Astrocyte of the spinal cord (primary cell): Measurements from ENCODE around the gene ATP7A.
A peak's percentile ranks its signal among the peaks of the same experiment; 100 is the strongest.

Experiments used
- DNase-seq: peaks from one replicate; pipeline ENCODE4 v3.0.0; 2011; ENCODE audit warnings: low read depth, low spot score
- H3K4me3 ChIP-seq: 2 replicates; pipeline ENCODE4 v1.5.1; 2011; ENCODE audit warnings: low read depth, mild to moderate bottlenecking, low read length, moderate library complexity
- in situ Hi-C: cut with HindIII; loops from 2 replicates; pipeline ENCODE4 v1.10.0; 2017; ENCODE audit warnings: low sequenced_read_pairs
- TF ChIP-seq, protein P1 (sequence below): IDR thresholded peaks from 2 replicates; pipeline ENCODE4 v1.5.1; 2012; ENCODE audit warnings: low read depth, mild to moderate bottlenecking, low read length, inconsistent platforms

Gene ATP7A

GRCh38 chrX:77953708-77954107 is 43.2 kb downstream of the ATP7A start:
- peak; percentile 31 for DNase-seq
- no peak overlapping the region for H3K4me3 ChIP-seq
- in situ Hi-C loops: no loop called here
- TF ChIP-seq, protein P1, sequence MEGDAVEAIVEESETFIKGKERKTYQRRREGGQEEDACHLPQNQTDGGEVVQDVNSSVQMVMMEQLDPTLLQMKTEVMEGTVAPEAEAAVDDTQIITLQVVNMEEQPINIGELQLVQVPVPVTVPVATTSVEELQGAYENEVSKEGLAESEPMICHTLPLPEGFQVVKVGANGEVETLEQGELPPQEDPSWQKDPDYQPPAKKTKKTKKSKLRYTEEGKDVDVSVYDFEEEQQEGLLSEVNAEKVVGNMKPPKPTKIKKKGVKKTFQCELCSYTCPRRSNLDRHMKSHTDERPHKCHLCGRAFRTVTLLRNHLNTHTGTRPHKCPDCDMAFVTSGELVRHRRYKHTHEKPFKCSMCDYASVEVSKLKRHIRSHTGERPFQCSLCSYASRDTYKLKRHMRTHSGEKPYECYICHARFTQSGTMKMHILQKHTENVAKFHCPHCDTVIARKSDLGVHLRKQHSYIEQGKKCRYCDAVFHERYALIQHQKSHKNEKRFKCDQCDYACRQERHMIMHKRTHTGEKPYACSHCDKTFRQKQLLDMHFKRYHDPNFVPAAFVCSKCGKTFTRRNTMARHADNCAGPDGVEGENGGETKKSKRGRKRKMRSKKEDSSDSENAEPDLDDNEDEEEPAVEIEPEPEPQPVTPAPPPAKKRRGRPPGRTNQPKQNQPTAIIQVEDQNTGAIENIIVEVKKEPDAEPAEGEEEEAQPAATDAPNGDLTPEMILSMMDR: no peak

DNA sequence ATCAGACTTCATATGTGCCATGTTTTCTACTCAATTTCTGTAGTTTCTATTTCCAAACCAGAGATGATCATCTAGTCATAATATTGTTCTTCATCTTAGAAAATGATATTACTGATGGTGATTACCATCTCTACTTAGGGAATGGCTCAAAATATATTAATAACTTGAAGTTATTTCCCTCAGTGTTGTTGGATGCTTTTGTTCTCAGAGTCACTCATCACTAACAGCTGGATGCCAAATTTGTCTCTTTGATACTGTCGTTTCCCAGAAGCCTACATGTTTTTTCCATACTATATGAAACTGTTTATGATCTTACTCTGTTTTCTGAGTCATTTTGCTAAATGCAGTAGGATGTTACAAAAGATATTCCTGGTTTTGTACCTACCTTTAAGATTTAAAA is 50.1 kb downstream of the ATP7A start:
- in situ Hi-C loops: no loop called here
- no peak for DNase-seq
- TF ChIP-seq, protein P1: no peak
- no peak overlapping the region for H3K4me3 ChIP-seq

GRCh38 chrX:77961063-77961462 is 50.6 kb downstream of the ATP7A start:
- in situ Hi-C loops: no loop called here
- H3K4me3 ChIP-seq: no peak overlapping the region
- DNase-seq: no peak
- TF ChIP-seq, protein P1: no peak

- DNase-seq: peak; percentile 6
- TF ChIP-seq, protein P1: no peak
- no peak overlapping the region for H3K4me3 ChIP-seq
- in situ Hi-C loops: no loop called here
Measured at GRCh38 chrX:77962068-77962902, 51.8 kb downstream of the ATP7A start.

- H3K4me3 ChIP-seq: no peak overlapping the region
- in situ Hi-C loops: no loop called here
- DNase-seq: no peak
- TF ChIP-seq, protein P1: no peak
Measured at GRCh38 chrX:77966361-77966760, 55.9 kb downstream of the ATP7A start.

- no peak for DNase-seq
- in situ Hi-C loops: no loop called here
- no peak overlapping the region for H3K4me3 ChIP-seq
- TF ChIP-seq, protein P1: no peak
Measured at GRCh38 chrX:77967631-77968030, 57.1 kb downstream of the ATP7A start.
